GM12875 (cell line): ENCODE data around the gene LEKR1.

Experiments used
- H3K4me3 ChIP-seq: one replicate; pipeline ENCODE4 v1.5.1; 2011; ENCODE audit warnings: low read depth, low read length, control low read depth
- CTCF ChIP-seq: IDR thresholded peaks from 2 replicates; pipeline ENCODE4 v1.5.1; 2011; ENCODE audit warnings: low read depth, mild to moderate bottlenecking, control low read depth, inconsistent platforms, low read length, moderate library complexity, borderline replicate concordance; ENCODE audit not compliant: insufficient read depth

The LEKR1 gene

DNA sequence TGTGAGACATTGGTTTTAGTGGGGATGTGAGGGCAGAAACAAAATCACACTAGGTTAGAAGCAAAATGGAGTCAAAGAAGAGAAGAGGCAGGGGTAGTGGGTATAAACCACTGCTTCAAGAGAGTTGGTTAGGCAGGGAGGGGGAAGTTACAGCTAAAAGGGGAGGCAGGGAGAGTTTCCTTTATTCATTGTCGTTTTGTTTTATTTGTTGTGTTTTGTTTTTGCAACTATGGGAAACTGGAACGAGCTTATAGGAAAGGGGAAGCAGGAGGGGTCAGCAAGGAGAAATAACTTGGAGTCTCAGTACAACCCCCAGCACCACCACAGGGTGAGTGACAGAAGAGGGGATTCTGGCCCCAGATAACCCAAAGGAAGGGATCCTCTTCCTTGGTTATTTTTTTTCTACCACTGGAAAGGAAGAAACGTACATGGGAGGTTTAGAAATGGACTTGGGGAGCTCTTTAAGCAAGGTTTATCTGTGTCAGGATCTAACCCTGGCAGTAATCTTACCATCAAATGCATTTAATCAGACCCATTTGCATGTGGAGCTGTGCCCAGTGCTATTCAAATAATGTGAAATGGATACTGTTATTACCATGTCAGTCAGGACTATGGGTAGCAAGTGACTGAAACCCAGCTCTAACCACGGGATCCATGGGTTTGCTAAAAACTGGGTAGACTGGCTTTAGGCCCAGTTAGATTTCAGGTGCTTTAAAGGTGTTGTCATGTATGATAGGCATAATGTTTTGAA is 265.1 kb downstream of the LEKR1 start:
- no peak overlapping the region for H3K4me3 ChIP-seq
- no peak for TF ChIP-seq CTCF

DNA sequence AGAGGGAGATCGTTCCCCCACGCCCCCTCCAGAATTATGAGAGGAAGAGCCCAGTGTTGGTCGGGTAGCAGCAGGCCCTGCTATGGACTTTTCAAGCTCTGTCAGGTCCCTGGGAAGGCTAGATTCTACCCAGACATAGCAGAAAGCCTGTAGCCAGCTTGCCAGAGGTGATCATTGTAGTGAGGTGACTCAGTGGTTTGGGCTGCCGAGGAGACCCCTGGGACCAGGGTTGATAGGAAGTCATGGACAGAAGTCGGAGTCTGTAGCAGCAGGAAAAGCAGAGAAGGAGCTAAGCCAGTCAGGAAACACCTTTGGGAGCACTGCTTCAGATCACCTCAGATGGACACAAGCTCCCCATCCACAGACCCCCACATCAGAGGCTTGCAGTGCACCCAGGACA is 266.1 kb downstream of the LEKR1 start:
- no peak for TF ChIP-seq CTCF
- H3K4me3 ChIP-seq = no peak overlapping the region

DNA sequence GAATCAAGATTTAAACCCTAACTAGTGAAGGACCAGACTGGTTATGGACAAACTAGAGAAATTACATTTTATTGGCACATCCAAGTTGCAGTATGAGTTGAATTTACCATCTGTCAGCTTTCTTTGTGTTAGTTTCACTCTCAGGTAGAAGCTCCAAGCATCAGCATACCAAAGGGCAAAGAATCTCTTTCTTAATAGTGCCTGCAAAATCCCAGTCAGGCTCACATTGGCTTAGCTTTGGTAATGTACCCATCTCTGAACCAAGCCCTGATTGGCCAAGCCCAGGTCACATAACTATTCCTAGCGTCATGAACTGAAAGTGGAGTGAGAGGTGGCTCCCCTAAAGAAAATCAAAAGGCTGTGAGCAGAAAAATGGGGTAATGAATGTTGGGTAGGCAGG is 266.9 kb downstream of the LEKR1 start:
- no peak overlapping the region for H3K4me3 ChIP-seq

DNA sequence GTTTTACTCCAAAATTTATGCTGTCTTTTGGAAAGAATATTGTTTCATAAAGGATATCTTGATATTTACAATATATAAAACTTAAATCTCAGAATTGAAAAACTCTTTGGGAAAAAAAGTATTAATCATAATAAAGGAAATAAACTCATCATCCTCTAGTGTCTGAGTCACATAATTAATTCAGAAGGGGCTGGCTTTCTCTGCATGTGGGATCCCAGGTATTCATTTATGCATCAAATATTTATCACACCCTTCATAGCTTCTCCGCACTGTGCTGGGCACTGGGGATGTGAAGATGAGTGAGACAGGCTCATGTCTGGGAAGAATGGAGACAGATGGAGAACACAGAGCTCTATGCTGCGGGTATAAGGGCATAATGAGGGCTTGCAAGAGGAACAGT is 268.1 kb downstream of the LEKR1 start:
- no peak overlapping the region for H3K4me3 ChIP-seq
- TF ChIP-seq CTCF = no peak

More for the DNA sequence above, 266.9 kb downstream of the LEKR1 start:
- no peak for TF ChIP-seq CTCF

DNA sequence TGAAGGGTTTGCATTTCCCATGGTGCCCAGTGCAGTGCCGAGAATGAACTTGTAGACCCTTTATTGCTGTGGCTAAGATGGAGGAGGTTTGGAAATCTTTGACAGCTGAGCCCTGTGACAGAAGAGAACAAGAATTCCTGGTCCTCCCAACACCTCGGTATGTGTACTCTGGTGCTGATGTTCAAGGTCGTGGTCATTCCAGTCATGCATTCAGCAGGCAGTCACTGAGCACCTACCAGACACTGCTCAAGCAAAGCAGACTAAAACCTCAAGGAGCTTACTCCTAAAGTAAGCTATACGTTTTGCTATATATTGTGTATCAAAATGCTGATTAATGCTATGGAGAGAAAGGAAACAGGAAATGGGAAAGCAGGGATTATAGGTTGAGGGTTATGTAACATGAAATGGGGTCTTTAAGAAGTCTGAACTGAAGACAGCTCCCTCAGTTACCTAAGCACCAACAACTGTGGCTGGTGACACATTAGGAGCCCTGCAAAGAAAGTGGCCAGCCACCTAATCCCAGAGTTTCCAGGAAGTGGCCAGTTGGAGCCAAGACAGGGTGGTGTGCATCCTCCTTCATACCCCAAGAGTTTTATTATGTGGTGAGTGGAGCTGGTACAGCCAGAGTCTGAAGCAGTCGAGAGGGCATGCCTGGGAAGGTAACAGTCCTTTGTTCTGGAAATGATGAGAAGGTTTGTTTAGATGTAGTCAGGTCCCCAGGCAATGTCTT is 268.8 kb downstream of the LEKR1 start:
- no peak overlapping the region for H3K4me3 ChIP-seq
- no peak for TF ChIP-seq CTCF
